GM12878 (cell line): Measurements from ENCODE around the gene ATG9A.

Source experiments
- CHD4 ChIP-seq: fragments of 200-600 bp; sonication (generic); IDR thresholded peaks from 2 replicates; pipeline ENCODE4 v1.6.1; 2016; ENCODE audit warnings: mild to moderate bottlenecking
- GABPA ChIP-seq: IDR thresholded peaks from 2 replicates; pipeline ENCODE4 v1.6.1; 2014; ENCODE audit warnings: antibody characterized with exemption, low read depth, mild to moderate bottlenecking, inconsistent platforms

- TF ChIP-seq GABPA (no peak), CHD4 (no peak)
Observed at GRCh38 chr2:219252570-219252899, 23.1 kb upstream of the ATG9A start.
